ENCODE measurements around the gene UST. TPM values are rescaled to one million over a fixed set of nuclear protein-coding genes. Genes with fewer than 3 reads are reported as not detected.

UST gene
- total and polyA plus RNA-seq, 9 of the 15 experiments (the other 6 are each of a cell fraction or from before 2014, with no cell fraction given), result 0.04 to 0.10 TPM; not detected in 7

DNA sequence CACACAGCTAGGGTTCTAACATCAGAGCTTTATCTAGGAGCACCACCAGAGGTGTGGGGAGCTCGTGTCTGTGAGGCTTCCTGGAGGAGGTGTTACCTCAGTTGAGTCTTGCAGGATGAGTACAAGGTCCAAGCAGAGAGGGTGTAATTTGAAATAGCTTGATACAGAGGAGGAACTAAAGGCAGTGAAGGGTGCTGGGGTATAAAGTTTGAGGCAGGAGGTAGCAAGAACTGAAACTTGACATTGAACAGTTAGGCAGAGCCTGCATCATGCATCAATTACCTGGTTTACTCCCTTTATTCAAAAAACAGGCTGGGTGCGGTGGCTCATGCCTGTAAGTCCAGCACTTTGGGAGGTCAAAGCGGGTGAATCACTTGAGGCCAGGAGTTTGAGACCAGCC, 241.2 kb downstream of the UST start:
- Histone ChIP-seq H3K4me2 (ENCODE audit: insufficient read depth, low read length) (no peak overlapping the region), H2AFZ (ENCODE audit: low read depth, low read length) (no peak overlapping the region), H3K27me3 (ENCODE audit: control insufficient read depth in 2 of 2, insufficient read depth in 2 of 2, low read length in 2 of 2) (peaks cover 9 to 13% of the 10 kb centered on the region in 2 experiments; a peak in 3 of 5 replicates), H3K36me3 (ENCODE audit: control insufficient read depth, insufficient read depth, low read length) (no peaks in the 10 kb centered on the region), H3K79me2 (ENCODE audit: control insufficient read depth, insufficient read depth, low read length) (no peaks in the 10 kb centered on the region), H4K20me1 (replicated peaks; ENCODE audit: control insufficient read depth, insufficient read depth, low read length) (no peaks in the 10 kb centered on the region), H3K27ac (ENCODE audit: extremely low read depth, low read depth, low read length) (no peak overlapping the region), H3K9ac (ENCODE audit: insufficient read depth in 1 of 2, low read depth in 2 of 2, low read length in 2 of 2) (no peak overlapping the region), H3K4me3 (no peak overlapping the region), H3K9me1 (ENCODE audit: control insufficient read depth, insufficient read depth, low read length) (no peaks in the 10 kb centered on the region), H3K4me1 (replicated peaks in 1 of 2; ENCODE audit: control insufficient read depth in 2 of 2, insufficient read depth in 2 of 2, low read length in 2 of 2) (no peaks in the 10 kb centered on the region), H3K9me3 (replicated peaks; ENCODE audit: control insufficient read depth, insufficient read depth, low read depth, low read length) (no peaks in the 10 kb centered on the region)
- ATAC-seq (no peak), DNase-seq (ENCODE audit: extremely low read depth in 1 of 4, low spot score in 3 of 4) (no peak), FAIRE-seq (no peak)
- in situ Hi-C loops (cut with MboI), result no loop called here
- intact Hi-C loops (cut with micrococcal nuclease), result no loop called here
- POLR2A ChIA-PET, result no interaction called here
- CTCF ChIA-PET (ENCODE audit: low intra/inter-chr PET ratio), result interaction anchor here (0.7 kb wide), 1 partner anchor 392 kb away, joined by 3 read pairs; no protein-coding TSS in a partner anchor
- 0% methylated on average over 3 of the region's 3 CpGs for WGBS (ENCODE audit: insufficient coverage, low coverage, missing lambda C conversion rate)
- BruUV-seq (replicated peaks), result no TSS peak
- TF ChIP-seq SRSF3 (IDR thresholded peaks at IDR 0.05; ENCODE audit: insufficient read depth, low read length), result no peak
- TF ChIP-seq GABPB2 (CRISPR knock-in tag; conservative IDR thresholded peaks at IDR 0.05), result no peak
- no peak for TF ChIP-seq CREM (IDR thresholded peaks at IDR 0.05; ENCODE audit: low read depth)
- no peak for TF ChIP-seq FOS (IDR thresholded peaks at IDR 0.05; ENCODE audit: extremely low read depth, insufficient read length)
- TF ChIP-seq ZKSCAN1 (IDR thresholded peaks at IDR 0.05; ENCODE audit: low read depth, low read length), result no peak
- TF ChIP-seq NEUROD1 (IDR thresholded peaks at IDR 0.05; ENCODE audit: borderline replicate concordance, low read depth, low read length, partially characterized antibody), result no peak
- TF ChIP-seq, protein P1, sequence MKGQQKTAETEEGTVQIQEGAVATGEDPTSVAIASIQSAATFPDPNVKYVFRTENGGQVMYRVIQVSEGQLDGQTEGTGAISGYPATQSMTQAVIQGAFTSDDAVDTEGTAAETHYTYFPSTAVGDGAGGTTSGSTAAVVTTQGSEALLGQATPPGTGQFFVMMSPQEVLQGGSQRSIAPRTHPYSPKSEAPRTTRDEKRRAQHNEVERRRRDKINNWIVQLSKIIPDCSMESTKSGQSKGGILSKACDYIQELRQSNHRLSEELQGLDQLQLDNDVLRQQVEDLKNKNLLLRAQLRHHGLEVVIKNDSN (CRISPR knock-in tag; IDR thresholded peaks at IDR 0.05), result no peak
- TF ChIP-seq, protein P2, sequence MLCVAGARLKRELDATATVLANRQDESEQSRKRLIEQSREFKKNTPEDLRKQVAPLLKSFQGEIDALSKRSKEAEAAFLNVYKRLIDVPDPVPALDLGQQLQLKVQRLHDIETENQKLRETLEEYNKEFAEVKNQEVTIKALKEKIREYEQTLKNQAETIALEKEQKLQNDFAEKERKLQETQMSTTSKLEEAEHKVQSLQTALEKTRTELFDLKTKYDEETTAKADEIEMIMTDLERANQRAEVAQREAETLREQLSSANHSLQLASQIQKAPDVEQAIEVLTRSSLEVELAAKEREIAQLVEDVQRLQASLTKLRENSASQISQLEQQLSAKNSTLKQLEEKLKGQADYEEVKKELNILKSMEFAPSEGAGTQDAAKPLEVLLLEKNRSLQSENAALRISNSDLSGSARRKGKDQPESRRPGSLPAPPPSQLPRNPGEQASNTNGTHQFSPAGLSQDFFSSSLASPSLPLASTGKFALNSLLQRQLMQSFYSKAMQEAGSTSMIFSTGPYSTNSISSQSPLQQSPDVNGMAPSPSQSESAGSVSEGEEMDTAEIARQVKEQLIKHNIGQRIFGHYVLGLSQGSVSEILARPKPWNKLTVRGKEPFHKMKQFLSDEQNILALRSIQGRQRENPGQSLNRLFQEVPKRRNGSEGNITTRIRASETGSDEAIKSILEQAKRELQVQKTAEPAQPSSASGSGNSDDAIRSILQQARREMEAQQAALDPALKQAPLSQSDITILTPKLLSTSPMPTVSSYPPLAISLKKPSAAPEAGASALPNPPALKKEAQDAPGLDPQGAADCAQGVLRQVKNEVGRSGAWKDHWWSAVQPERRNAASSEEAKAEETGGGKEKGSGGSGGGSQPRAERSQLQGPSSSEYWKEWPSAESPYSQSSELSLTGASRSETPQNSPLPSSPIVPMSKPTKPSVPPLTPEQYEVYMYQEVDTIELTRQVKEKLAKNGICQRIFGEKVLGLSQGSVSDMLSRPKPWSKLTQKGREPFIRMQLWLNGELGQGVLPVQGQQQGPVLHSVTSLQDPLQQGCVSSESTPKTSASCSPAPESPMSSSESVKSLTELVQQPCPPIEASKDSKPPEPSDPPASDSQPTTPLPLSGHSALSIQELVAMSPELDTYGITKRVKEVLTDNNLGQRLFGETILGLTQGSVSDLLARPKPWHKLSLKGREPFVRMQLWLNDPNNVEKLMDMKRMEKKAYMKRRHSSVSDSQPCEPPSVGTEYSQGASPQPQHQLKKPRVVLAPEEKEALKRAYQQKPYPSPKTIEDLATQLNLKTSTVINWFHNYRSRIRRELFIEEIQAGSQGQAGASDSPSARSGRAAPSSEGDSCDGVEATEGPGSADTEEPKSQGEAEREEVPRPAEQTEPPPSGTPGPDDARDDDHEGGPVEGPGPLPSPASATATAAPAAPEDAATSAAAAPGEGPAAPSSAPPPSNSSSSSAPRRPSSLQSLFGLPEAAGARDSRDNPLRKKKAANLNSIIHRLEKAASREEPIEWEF (CRISPR knock-in tag; IDR thresholded peaks at IDR 0.05), result no peak
- TF ChIP-seq CBX5 (IDR thresholded peaks at IDR 0.05; ENCODE audit: borderline replicate concordance, low read depth), result no peak
- no peak for TF ChIP-seq NONO (IDR thresholded peaks at IDR 0.05; ENCODE audit: low read depth in 2 of 2, low read length in 1 of 2)
- no peak for TF ChIP-seq CCNT2 (IDR thresholded peaks at IDR 0.05; ENCODE audit: borderline replicate concordance, extremely low read depth, insufficient read length, low read depth, low read length)
- TF ChIP-seq, protein P3, sequence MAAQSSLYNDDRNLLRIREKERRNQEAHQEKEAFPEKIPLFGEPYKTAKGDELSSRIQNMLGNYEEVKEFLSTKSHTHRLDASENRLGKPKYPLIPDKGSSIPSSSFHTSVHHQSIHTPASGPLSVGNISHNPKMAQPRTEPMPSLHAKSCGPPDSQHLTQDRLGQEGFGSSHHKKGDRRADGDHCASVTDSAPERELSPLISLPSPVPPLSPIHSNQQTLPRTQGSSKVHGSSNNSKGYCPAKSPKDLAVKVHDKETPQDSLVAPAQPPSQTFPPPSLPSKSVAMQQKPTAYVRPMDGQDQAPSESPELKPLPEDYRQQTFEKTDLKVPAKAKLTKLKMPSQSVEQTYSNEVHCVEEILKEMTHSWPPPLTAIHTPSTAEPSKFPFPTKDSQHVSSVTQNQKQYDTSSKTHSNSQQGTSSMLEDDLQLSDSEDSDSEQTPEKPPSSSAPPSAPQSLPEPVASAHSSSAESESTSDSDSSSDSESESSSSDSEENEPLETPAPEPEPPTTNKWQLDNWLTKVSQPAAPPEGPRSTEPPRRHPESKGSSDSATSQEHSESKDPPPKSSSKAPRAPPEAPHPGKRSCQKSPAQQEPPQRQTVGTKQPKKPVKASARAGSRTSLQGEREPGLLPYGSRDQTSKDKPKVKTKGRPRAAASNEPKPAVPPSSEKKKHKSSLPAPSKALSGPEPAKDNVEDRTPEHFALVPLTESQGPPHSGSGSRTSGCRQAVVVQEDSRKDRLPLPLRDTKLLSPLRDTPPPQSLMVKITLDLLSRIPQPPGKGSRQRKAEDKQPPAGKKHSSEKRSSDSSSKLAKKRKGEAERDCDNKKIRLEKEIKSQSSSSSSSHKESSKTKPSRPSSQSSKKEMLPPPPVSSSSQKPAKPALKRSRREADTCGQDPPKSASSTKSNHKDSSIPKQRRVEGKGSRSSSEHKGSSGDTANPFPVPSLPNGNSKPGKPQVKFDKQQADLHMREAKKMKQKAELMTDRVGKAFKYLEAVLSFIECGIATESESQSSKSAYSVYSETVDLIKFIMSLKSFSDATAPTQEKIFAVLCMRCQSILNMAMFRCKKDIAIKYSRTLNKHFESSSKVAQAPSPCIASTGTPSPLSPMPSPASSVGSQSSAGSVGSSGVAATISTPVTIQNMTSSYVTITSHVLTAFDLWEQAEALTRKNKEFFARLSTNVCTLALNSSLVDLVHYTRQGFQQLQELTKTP (IDR thresholded peaks at IDR 0.05; ENCODE audit: low read depth in 1 of 2, partially characterized antibody in 2 of 2), result no peak
- no peak for TF ChIP-seq CBFA2T3 (IDR thresholded peaks at IDR 0.05)
